Endothelial cell of umbilical vein (primary cell): ENCODE results near the gene FGD6. TPM values are rescaled to one million over a fixed set of nuclear protein-coding genes. Genes with fewer than 3 reads are reported as not detected.

Experiments
- BruUV-seq: library from RNA; stranded (reverse); fragments of 400-500 nt; replicated peaks from 2 replicates; lab custom pipeline; 2021; lab: Mats Ljungman, UMichigan
- CTCF ChIA-PET: fragments of 300-600, 350-600 bp; sonication (Branson Sonifier 250); formaldehyde crosslinking; loops from one replicate; lab custom pipeline; 2021; ENCODE audit warnings: antibody characterized with exemption, inconsistent platforms; lab: Charles Lee
- POLR2A ChIA-PET: fragments of 300-600, 350-600 bp; sonication (Branson Sonifier 250); formaldehyde crosslinking; loops from one replicate; lab custom pipeline; 2021; ENCODE audit warnings: antibody characterized with exemption, inconsistent platforms; lab: Charles Lee
- DNase-seq: peaks from one replicate; pipeline ENCODE4 v3.0.0-alpha.2; 2011; ENCODE audit warnings: low read depth, low spot score
- FAIRE-seq: peaks from 2 replicates; lab custom pipeline; 2011; peaks lifted over from hg19 to GRCh38; lab: Jason Lieb, UNC
- H2AFZ ChIP-seq: 2 replicates; pipeline ENCODE4 v1.6.0; 2012; ENCODE audit warnings: low read depth, low read length, control low read depth, inconsistent platforms
- H3K27ac ChIP-seq: 2 replicates; pipeline ENCODE4 v1.5.1; 2011; ENCODE audit warnings: low read depth, mild to moderate bottlenecking, control low read depth, low read length, moderate library complexity; ENCODE audit not compliant: insufficient read depth
- H3K27me3 ChIP-seq, 2 experiments: 2 replicates each; pipeline versions ENCODE4 v1.6.0 to v1.6.1; 2011; ENCODE audit warnings: low read length in 2 of 2, mixed read lengths in 1 of 2; ENCODE audit not compliant: control insufficient read depth in 2 of 2, insufficient read depth in 2 of 2
- H3K36me3 ChIP-seq, 2 experiments: 2 replicates in 1 of 2; 3 replicates in 1 of 2; pipeline ENCODE4 v1.5.1; 2011; ENCODE audit warnings: low read length in 2 of 2, mild to moderate bottlenecking in 1 of 2, moderate library complexity in 1 of 2; ENCODE audit not compliant: control insufficient read depth in 2 of 2, insufficient read depth in 2 of 2; ENCODE audit errors: extremely low read depth in 1 of 2
- H3K4me1 ChIP-seq: 3 replicates; pipeline ENCODE4 v1.5.1; 2011; ENCODE audit warnings: mild to moderate bottlenecking, low read length; ENCODE audit not compliant: control insufficient read depth, insufficient read depth; ENCODE audit errors: extremely low read depth
- H3K4me2 ChIP-seq: 2 replicates; pipeline ENCODE4 v1.6.1; 2011; ENCODE audit warnings: low read length, control low read depth, mixed read lengths; ENCODE audit not compliant: insufficient read depth
- H3K4me3 ChIP-seq, 3 experiments: fragments of 200-600 bp in 1 of 3; sonication (generic), shearing (Covaris generic) in 1 of 3; replicated peaks in 1 of 3; 2 replicates each; pipeline ENCODE4 v1.5.1; 2011 to 2016; ENCODE audit warnings: control low read depth in 3 of 3, low read length in 3 of 3, mild to moderate bottlenecking in 2 of 3, inconsistent platforms in 1 of 3, low read depth in 1 of 3, moderate library complexity in 1 of 3; ENCODE audit not compliant: insufficient read depth in 1 of 3
- H3K79me2 ChIP-seq: 2 replicates; pipeline ENCODE4 v1.6.0; 2012; ENCODE audit warnings: low read length, inconsistent platforms; ENCODE audit not compliant: control insufficient read depth, insufficient read depth
- H3K9ac ChIP-seq: replicated peaks from 2 replicates; pipeline ENCODE3; 2011; ENCODE audit warnings: low read length, control low read depth; ENCODE audit not compliant: insufficient read depth; ENCODE audit errors: extremely low read depth
- H3K9me1 ChIP-seq: replicated peaks from 3 replicates; pipeline ENCODE4 v1.6.0; 2011; ENCODE audit warnings: mild to moderate bottlenecking, low read length; ENCODE audit not compliant: control insufficient read depth, insufficient read depth; ENCODE audit errors: extremely low read depth
- H3K9me3 ChIP-seq: replicated peaks from 2 replicates; pipeline ENCODE4 v1.5.1; 2012; ENCODE audit warnings: low read length, inconsistent platforms; ENCODE audit not compliant: control insufficient read depth, insufficient read depth
- H4K20me1 ChIP-seq: replicated peaks from 2 replicates; pipeline ENCODE3; 2011; ENCODE audit warnings: mild to moderate bottlenecking, low read length; ENCODE audit not compliant: control insufficient read depth, insufficient read depth; ENCODE audit errors: extremely low read depth
- CTCF ChIP-seq, 2 donors: IDR thresholded peaks; 1 replicate in 1 of 2; 2 replicates in 1 of 2; pipeline ENCODE4 v1.5.1; 2011; ENCODE audit warnings: low read length in 2 of 2, mild to moderate bottlenecking in 2 of 2, moderate library complexity in 2 of 2, control low read depth in 1 of 2, inconsistent platforms in 1 of 2, low read depth in 1 of 2; ENCODE audit not compliant: insufficient read depth in 1 of 2; ENCODE audit errors: extremely low read depth in 1 of 2
- EZH2 ChIP-seq: IDR thresholded peaks from 2 replicates; pipeline ENCODE4 v1.6.1; 2012; ENCODE audit warnings: borderline replicate concordance, low read depth, mild to moderate bottlenecking, moderate library complexity, low read length, inconsistent platforms; ENCODE audit not compliant: severe bottlenecking
- FOS ChIP-seq: IDR thresholded peaks from 2 replicates; pipeline ENCODE4 v1.6.1; 2011; ENCODE audit warnings: mild to moderate bottlenecking, low read length, moderate library complexity, borderline replicate concordance; ENCODE audit not compliant: insufficient read depth
- GATA2 ChIP-seq: IDR thresholded peaks from 2 replicates; pipeline ENCODE4 v1.7.0; 2011; ENCODE audit warnings: low read depth, mild to moderate bottlenecking, moderate library complexity, mixed read lengths, low read length; ENCODE audit not compliant: insufficient read length, insufficient read depth
- JUN ChIP-seq: IDR thresholded peaks from 2 replicates; pipeline ENCODE4 v1.6.1; 2011; ENCODE audit warnings: borderline replicate concordance, low read depth; ENCODE audit not compliant: insufficient read length, insufficient read depth
- MAX ChIP-seq: IDR thresholded peaks from 2 replicates; pipeline ENCODE4 v1.6.1; 2011; ENCODE audit not compliant: insufficient read depth, insufficient read length
- MYC ChIP-seq: IDR thresholded peaks from one replicate; pipeline ENCODE4 v1.6.1; 2011; ENCODE audit warnings: mild to moderate bottlenecking, low read depth, low read length
- POLR2A ChIP-seq: IDR thresholded peaks from 2 replicates; pipeline ENCODE4 v1.6.1; 2012; ENCODE audit warnings: low read depth, mild to moderate bottlenecking, control low read depth, low read length
- POLR2AphosphoS5 ChIP-seq: IDR thresholded peaks from 2 replicates; pipeline ENCODE4 v1.6.1; 2012; ENCODE audit warnings: low read depth, mild to moderate bottlenecking, control low read depth, low read length, moderate library complexity; ENCODE audit not compliant: insufficient read depth
- dilution Hi-C: fragments of 300-500 bp; cut with MboI; formaldehyde crosslinking; loops from one replicate; pipeline ENCODE4 v1.15.0; 2019; ENCODE audit warnings: low sequenced_read_pairs; ENCODE audit not compliant: extremely low pct_ligation_motif_present
- intact Hi-C: fragments of 100-400 bp; cut with micrococcal nuclease; formaldehyde crosslinking; loops from one replicate; pipeline ENCODE4 v1.10.0; 2022
- polyA plus RNA-seq, 4 experiments: library from polyadenylated mRNA; depleted of rRNA in 3 of 4; stranded (reverse) in 3 of 4; unstranded in 1 of 4; fragments of >200 nt; gene quantifications; 2 replicates each; pipeline versions ENCODE4 v1.2.1 to v1.2.3, GENCODE V29; 2011 to 2012; ENCODE audit warnings: missing spikeins in 1 of 4
- total RNA-seq: library from RNA; stranded (reverse); gene quantifications from 2 replicates; pipeline ENCODE4 v1.2.3, GENCODE V29; 2021

FGD6 gene
- total and polyA plus RNA-seq, 2 donors (not counting 3 experiments of a cell fraction or from before 2014, with no cell fraction given) = 5.9 to 14.0 TPM

- dilution Hi-C loops (no loop called here), intact Hi-C loops (no loop called here)
- BruUV-seq = no TSS peak
- no peaks in the 10 kb centered on the region for H3K79me2 ChIP-seq
- no peaks in the 10 kb centered on the region for H3K9me3 ChIP-seq
- TF ChIP-seq GATA2 (no peak), FOS (no peak), POLR2AphosphoS5 (no peak), MYC (no peak), POLR2A (no peak), EZH2 (no peak), JUN (no peak)
- H3K9me1 ChIP-seq = no peaks in the 10 kb centered on the region
- no peaks in the 10 kb centered on the region for H3K27me3 ChIP-seq
- POLR2A ChIA-PET = no interaction called here
- no peak overlapping the region for H3K9ac ChIP-seq
- no peaks in the 10 kb centered on the region for H3K36me3 ChIP-seq
- no peak for FAIRE-seq
- H3K4me1 ChIP-seq = peaks cover 3% of the 10 kb centered on the region
- no peak overlapping the region for H3K27ac ChIP-seq
- H3K4me3 ChIP-seq = no peak overlapping the region
- no peak for DNase-seq
- CTCF ChIA-PET = interaction anchor here (0.6 to 1.7 kb wide), 5 partner anchors 15 to 327 kb away, joined by 3 to 5 read pairs (median 4); partner anchors contain the start of genes FGD6 and VEZT
- H3K4me2 ChIP-seq = no peak overlapping the region
- H2AFZ ChIP-seq = no peak overlapping the region
- H4K20me1 ChIP-seq = no peaks in the 10 kb centered on the region
Observed at GRCh38 chr12:95187865-95188415, 29.3 kb downstream of the FGD6 start.

DNA sequence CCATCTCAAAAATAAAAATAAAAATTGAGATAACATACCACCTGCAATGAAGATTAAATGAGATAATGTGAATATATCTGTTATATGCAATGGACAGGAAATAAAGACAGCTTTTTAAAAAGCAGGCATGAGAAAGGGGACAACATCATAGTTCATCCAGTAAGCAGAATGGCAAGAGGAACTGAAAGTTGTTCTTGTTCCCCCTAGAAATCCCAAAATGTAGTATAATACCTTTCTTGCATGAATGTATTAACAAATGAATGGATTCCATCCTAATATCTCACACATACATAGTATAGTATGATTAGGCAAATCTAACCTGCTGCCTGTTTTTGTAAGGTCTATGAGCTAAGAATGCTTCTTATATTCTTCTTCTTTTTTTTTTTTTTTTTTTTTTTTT, 31.4 kb downstream of the FGD6 start:
- no peak overlapping the region for H3K9ac ChIP-seq
- POLR2A ChIA-PET = no interaction called here
- H3K4me1 ChIP-seq = no peaks in the 10 kb centered on the region
- no peak overlapping the region for H3K4me2 ChIP-seq
- no peak overlapping the region for H2AFZ ChIP-seq
- H3K9me1 ChIP-seq = no peaks in the 10 kb centered on the region
- TF ChIP-seq JUN (no peak), CTCF (IDR thresholded peaks at IDR 0.05; ENCODE audit: extremely low read depth in 1 of 2, insufficient read depth in 1 of 2, low read depth in 1 of 2, low read length in 2 of 2) (no peak), FOS (no peak), MAX (no peak), POLR2A (no peak), MYC (no peak), GATA2 (no peak), EZH2 (no peak), POLR2AphosphoS5 (no peak)
- no peak overlapping the region for H3K27ac ChIP-seq
- DNase-seq (no peak), FAIRE-seq (no peak)
- H3K36me3 ChIP-seq = no peaks in the 10 kb centered on the region
- H3K27me3 ChIP-seq = no peaks in the 10 kb centered on the region
- no peaks in the 10 kb centered on the region for H3K79me2 ChIP-seq
- no peaks in the 10 kb centered on the region for H4K20me1 ChIP-seq
- no peak overlapping the region for H3K4me3 ChIP-seq
- intact Hi-C loops (no loop called here), dilution Hi-C loops (no loop called here)
- CTCF ChIA-PET = no interaction called here
- no TSS peak for BruUV-seq
- H3K9me3 ChIP-seq = no peaks in the 10 kb centered on the region
